Ishikawa (cell line): ENCODE measurements around the gene BAZ2B.

Source experiments
- CEBPB ChIP-seq: IDR thresholded peaks from 2 replicates; pipeline ENCODE4 v1.6.1; 2012
- CREB1 ChIP-seq: IDR thresholded peaks from 2 replicates; pipeline ENCODE4 v1.6.1; 2012; ENCODE audit warnings: low read depth
- EGR1 ChIP-seq: IDR thresholded peaks from 2 replicates; pipeline ENCODE4 v1.6.1; 2012
- EP300 ChIP-seq: IDR thresholded peaks from 2 replicates; pipeline ENCODE4 v1.6.1; 2012; ENCODE audit warnings: borderline replicate concordance
- FOXM1 ChIP-seq: IDR thresholded peaks from 2 replicates; pipeline ENCODE4 v1.6.1; 2012; ENCODE audit warnings: low read depth, borderline replicate concordance
- MAX ChIP-seq: IDR thresholded peaks from 2 replicates; pipeline ENCODE4 v1.6.1; 2012
- NFIC ChIP-seq: IDR thresholded peaks from 2 replicates; pipeline ENCODE4 v1.6.1; 2012
- RAD21 ChIP-seq: IDR thresholded peaks from 2 replicates; pipeline ENCODE4 v1.6.1; 2012; ENCODE audit warnings: low read depth
- REST ChIP-seq: IDR thresholded peaks from 2 replicates; pipeline ENCODE4 v1.6.1; 2012; ENCODE audit warnings: low read depth, mild to moderate bottlenecking
- TAF1 ChIP-seq: IDR thresholded peaks from 2 replicates; pipeline ENCODE4 v1.6.1; 2012; ENCODE audit warnings: low read depth, mild to moderate bottlenecking
- TEAD4 ChIP-seq: IDR thresholded peaks from 2 replicates; pipeline ENCODE4 v1.6.1; 2012
- YY1 ChIP-seq: IDR thresholded peaks from 2 replicates; pipeline ENCODE4 v1.6.1; 2012; ENCODE audit warnings: low read depth
- ZBTB7A ChIP-seq: IDR thresholded peaks from 2 replicates; pipeline ENCODE4 v1.6.1; 2012; ENCODE audit warnings: low read depth

GRCh38 chr2:159571540-159572260, 44.6 kb downstream of the BAZ2B start:
- TF ChIP-seq NFIC (no peak), ZBTB7A (no peak), MAX (no peak), EGR1 (no peak), EP300 (no peak), FOXM1 (no peak), TAF1 (no peak), YY1 (no peak), REST (no peak), CEBPB (no peak), RAD21 (no peak), CREB1 (no peak), TEAD4 (no peak)
